Measurements from ENCODE around the gene TNFRSF19.

Gene TNFRSF19

GRCh38 chr13:23683084-23683483 is 112.9 kb downstream of the TNFRSF19 start:
- no peak for DNase-seq (ENCODE audit: low spot score)

GRCh38 chr13:23684647-23685046 is 114.4 kb downstream of the TNFRSF19 start:
- no peak for DNase-seq (ENCODE audit: low spot score)

GRCh38 chr13:23685416-23685815 is 115.2 kb downstream of the TNFRSF19 start:
- no peak for DNase-seq (ENCODE audit: low spot score)

GRCh38 chr13:23686948-23687347 is 116.7 kb downstream of the TNFRSF19 start:
- no peak for DNase-seq (ENCODE audit: low spot score)

- DNase-seq (ENCODE audit: low spot score) = no peak
These were observed 117.4 kb downstream of the TNFRSF19 start for GRCh38 chr13:23687614-23688013.

GRCh38 chr13:23688336-23688735 is 118.1 kb downstream of the TNFRSF19 start:
- DNase-seq (ENCODE audit: low spot score) = no peak

GRCh38 chr13:23690668-23691067 is 120.5 kb downstream of the TNFRSF19 start:
- no peak for DNase-seq (ENCODE audit: low spot score)

- no peak for DNase-seq (ENCODE audit: low spot score)
These were observed 122.6 kb downstream of the TNFRSF19 start for GRCh38 chr13:23692816-23693215.

- DNase-seq (ENCODE audit: low spot score) = no peak
These were observed 125.0 kb downstream of the TNFRSF19 start for GRCh38 chr13:23695196-23695595.

- peak; percentile 53 for DNase-seq (ENCODE audit: low spot score)
These were observed 125.7 kb downstream of the TNFRSF19 start for GRCh38 chr13:23695711-23696464.

- DNase-seq (ENCODE audit: low spot score) = no peak
These were observed 126.4 kb downstream of the TNFRSF19 start for GRCh38 chr13:23696610-23697009.

- DNase-seq (ENCODE audit: low spot score) = no peak
These were observed 127.6 kb downstream of the TNFRSF19 start for GRCh38 chr13:23697772-23698313.

GRCh38 chr13:23699271-23699670 is 129.1 kb downstream of the TNFRSF19 start:
- DNase-seq (ENCODE audit: low spot score) = no peak

- DNase-seq (ENCODE audit: low spot score) = no peak
These were observed 131.0 kb downstream of the TNFRSF19 start for GRCh38 chr13:23701186-23701585.

- no peak for DNase-seq (ENCODE audit: low spot score)
These were observed 131.4 kb downstream of the TNFRSF19 start for GRCh38 chr13:23701636-23702035.

- no peak for DNase-seq (ENCODE audit: low spot score)
These were observed 133.1 kb downstream of the TNFRSF19 start for GRCh38 chr13:23703246-23703860.

GRCh38 chr13:23705583-23705982 is 135.4 kb downstream of the TNFRSF19 start:
- no peak for DNase-seq (ENCODE audit: low spot score)

GRCh38 chr13:23707674-23708073 is 137.5 kb downstream of the TNFRSF19 start:
- DNase-seq (ENCODE audit: low spot score) = no peak

GRCh38 chr13:23709536-23709935 is 139.3 kb downstream of the TNFRSF19 start:
- DNase-seq (ENCODE audit: low spot score) = no peak

GRCh38 chr13:23710366-23710765 is 140.2 kb downstream of the TNFRSF19 start:
- no peak for DNase-seq (ENCODE audit: low spot score)

GRCh38 chr13:23711355-23711754 is 141.1 kb downstream of the TNFRSF19 start:
- DNase-seq (ENCODE audit: low spot score) = no peak

- DNase-seq (ENCODE audit: low spot score) = no peak
These were observed 144.5 kb downstream of the TNFRSF19 start for GRCh38 chr13:23714672-23715071.

- no peak for DNase-seq (ENCODE audit: low spot score)
These were observed 145.0 kb downstream of the TNFRSF19 start for GRCh38 chr13:23715092-23715761.

All from germinal center (tissue), 1 donor.